WERI-Rb-1 (cell line): ENCODE data around the gene LRP1B.

Experiments used
- DNase-seq: peaks from one replicate; pipeline ENCODE4 v3.0.0-alpha.2; 2020
- H3K27ac ChIP-seq: fragments of 250-450 bp; sonication (Bioruptor Pico); 2 replicates; pipeline ENCODE4 v1.5.1; 2020; ENCODE audit warnings: mild to moderate bottlenecking, moderate library complexity
- H3K27me3 ChIP-seq: fragments of 250-450 bp; sonication (Bioruptor Pico); 2 replicates; pipeline ENCODE4 v1.5.1; 2021; ENCODE audit warnings: mild to moderate bottlenecking, low read depth, moderate library complexity; ENCODE audit not compliant: insufficient read depth, severe bottlenecking
- H3K36me3 ChIP-seq: fragments of 250-450 bp; sonication (Bioruptor Pico); 2 replicates; pipeline ENCODE4 v1.5.1; 2020; ENCODE audit warnings: mild to moderate bottlenecking, moderate library complexity
- H3K4me3 ChIP-seq: 2 replicates; pipeline ENCODE4 v1.5.1; 2011; ENCODE audit warnings: low read depth, mild to moderate bottlenecking, control low read depth, low read length
- H3K9me3 ChIP-seq: fragments of 250-450 bp; sonication (Bioruptor Pico); 2 replicates; pipeline ENCODE4 v1.5.1; 2021; ENCODE audit warnings: mild to moderate bottlenecking, moderate library complexity; ENCODE audit not compliant: severe bottlenecking
- CTCF ChIP-seq: IDR thresholded peaks from 2 replicates; pipeline ENCODE4 v1.5.1; 2011; ENCODE audit warnings: low read depth, mild to moderate bottlenecking, control low read depth, inconsistent platforms, low read length

The LRP1B gene

GRCh38 chr2:141931797-141932196 is 199.0 kb downstream of the LRP1B start:
- H3K36me3 ChIP-seq = no peaks in the 10 kb centered on the region
- no peak for DNase-seq
- H3K27ac ChIP-seq = no peak overlapping the region
- no peaks in the 10 kb centered on the region for H3K9me3 ChIP-seq
- TF ChIP-seq CTCF = no peak
- no peaks in the 10 kb centered on the region for H3K27me3 ChIP-seq
- no peak overlapping the region for H3K4me3 ChIP-seq

GRCh38 chr2:141930803-141931202 is 200.0 kb downstream of the LRP1B start:
- no peak overlapping the region for H3K27ac ChIP-seq
- no peaks in the 10 kb centered on the region for H3K36me3 ChIP-seq
- H3K4me3 ChIP-seq = no peak overlapping the region
- H3K9me3 ChIP-seq = no peaks in the 10 kb centered on the region
- no peak for TF ChIP-seq CTCF
- no peak for DNase-seq
- no peaks in the 10 kb centered on the region for H3K27me3 ChIP-seq

GRCh38 chr2:141929331-141930252 is 201.2 kb downstream of the LRP1B start:
- no peak for TF ChIP-seq CTCF
- H3K36me3 ChIP-seq = no peaks in the 10 kb centered on the region
- H3K9me3 ChIP-seq = no peaks in the 10 kb centered on the region
- DNase-seq = no peak
- no peak overlapping the region for H3K27ac ChIP-seq
- no peaks in the 10 kb centered on the region for H3K27me3 ChIP-seq
- no peak overlapping the region for H3K4me3 ChIP-seq

GRCh38 chr2:141928476-141928875 is 202.3 kb downstream of the LRP1B start:
- no peak for TF ChIP-seq CTCF
- H3K36me3 ChIP-seq = no peaks in the 10 kb centered on the region
- no peak overlapping the region for H3K27ac ChIP-seq
- no peaks in the 10 kb centered on the region for H3K9me3 ChIP-seq
- DNase-seq = no peak
- H3K4me3 ChIP-seq = no peak overlapping the region
- H3K27me3 ChIP-seq = no peaks in the 10 kb centered on the region

GRCh38 chr2:141927536-141927935 is 203.3 kb downstream of the LRP1B start:
- no peak overlapping the region for H3K4me3 ChIP-seq
- H3K27ac ChIP-seq = no peak overlapping the region
- H3K9me3 ChIP-seq = no peaks in the 10 kb centered on the region
- no peak for DNase-seq
- no peaks in the 10 kb centered on the region for H3K36me3 ChIP-seq
- no peaks in the 10 kb centered on the region for H3K27me3 ChIP-seq
- TF ChIP-seq CTCF = no peak
